Subcutaneous adipose tissue (tissue), 4 donors: Measurements from ENCODE around the gene CLIC5. TPM values are rescaled to one million over a fixed set of nuclear protein-coding genes. Genes with fewer than 3 reads are reported as not detected.

Experiments used
- CTCF ChIP-seq: fragments of 450-650 bp; IDR thresholded peaks from one replicate; pipeline ENCODE4 v1.5.1; 2016; ENCODE audit warnings: low read depth, mild to moderate bottlenecking, control low read depth, antibody characterized with exemption, moderate library complexity
- total RNA-seq, 4 donors: library from RNA; depleted of rRNA; stranded (reverse); fragments of >200 nt; gene quantifications; one replicate each; pipeline ENCODE4 v1.1.0, GENCODE V29; 2016

CLIC5 gene
- total RNA-seq, 4 donors from 2014 or later: 2.0 to 15.2 (median 8.5) TPM

- TF ChIP-seq CTCF: no peak
These were observed 32.6 kb downstream of the CLIC5 start for GRCh38 chr6:45983062-45983461.

- no peak for TF ChIP-seq CTCF
These were observed 33.2 kb downstream of the CLIC5 start for GRCh38 chr6:45982280-45983036.

- no peak for TF ChIP-seq CTCF
These were observed 34.6 kb downstream of the CLIC5 start for GRCh38 chr6:45981046-45981445.

- no peak for TF ChIP-seq CTCF
These were observed 36.3 kb downstream of the CLIC5 start for GRCh38 chr6:45979311-45979710.

GRCh38 chr6:45974596-45974995 lies 41.1 kb downstream of the CLIC5 start:
- TF ChIP-seq CTCF: no peak

- no peak for TF ChIP-seq CTCF
These were observed 42.7 kb downstream of the CLIC5 start for GRCh38 chr6:45972795-45973503.

GRCh38 chr6:45971287-45971686 lies 44.4 kb downstream of the CLIC5 start:
- TF ChIP-seq CTCF: no peak
